Uterus (tissue), 2 donors: Measurements from ENCODE around the gene APOB.

ENCODE experiments used
- POLR2A ChIP-seq, 2 donors: fragments of 450-650 bp; IDR thresholded peaks; one replicate each; pipeline ENCODE4 v1.6.1; 2016; ENCODE audit warnings: antibody characterized with exemption in 2 of 2, mild to moderate bottlenecking in 1 of 2, moderate library complexity in 1 of 2
- TF ChIP-seq, protein P1 (sequence below), 4 experiments: fragments of 200-600 bp in 2 of 4; fragments of 450-650 bp in 2 of 4; sonication (generic) in 2 of 4; IDR thresholded peaks; one replicate each; pipeline ENCODE4 v1.5.1; 2016 to 2019; ENCODE audit warnings: antibody characterized with exemption in 4 of 4, mild to moderate bottlenecking in 2 of 4, moderate library complexity in 1 of 4

DNA sequence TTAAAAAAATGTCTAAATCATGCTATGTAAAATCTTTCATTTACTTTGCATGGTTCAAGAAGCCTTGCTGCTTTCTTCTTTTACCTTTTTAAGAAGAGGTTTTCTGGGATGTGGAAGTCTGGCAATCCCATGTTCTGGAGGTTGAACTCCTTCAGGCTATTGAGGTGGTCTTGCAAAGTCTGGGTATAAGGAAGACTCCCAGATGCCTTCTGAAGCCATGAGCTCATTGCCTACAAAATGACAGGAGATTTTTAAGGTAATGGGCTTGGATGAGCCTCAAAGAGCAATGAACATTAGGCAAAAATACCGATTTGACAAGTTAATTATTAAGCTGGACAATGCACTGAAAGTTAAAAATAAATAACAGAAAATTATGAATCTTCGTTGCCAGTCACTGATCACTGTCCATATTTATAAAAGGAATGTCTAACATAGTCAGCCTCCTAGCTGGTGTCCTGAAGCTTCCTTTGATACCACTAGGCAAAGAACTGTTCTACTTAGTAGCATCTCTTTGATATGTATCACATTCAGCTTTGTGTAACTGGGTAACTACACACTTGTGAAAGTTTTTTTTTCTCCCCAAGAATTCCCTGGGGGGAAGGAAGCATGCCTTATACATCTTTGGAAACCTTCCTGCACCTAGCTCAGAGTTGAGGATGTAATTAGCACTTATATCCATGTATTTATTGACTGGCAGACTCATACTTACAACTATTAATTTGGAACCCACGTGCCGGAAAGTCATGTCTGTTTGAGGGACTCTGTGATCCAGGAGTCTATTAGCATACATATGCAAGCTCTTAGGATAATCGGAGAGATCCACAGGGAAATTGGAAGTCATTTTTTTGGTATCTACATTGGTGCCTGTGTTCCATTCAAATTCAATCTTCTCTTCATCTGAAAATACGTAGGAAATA, 29.3 kb downstream of the APOB start:
- TF ChIP-seq, protein P1, sequence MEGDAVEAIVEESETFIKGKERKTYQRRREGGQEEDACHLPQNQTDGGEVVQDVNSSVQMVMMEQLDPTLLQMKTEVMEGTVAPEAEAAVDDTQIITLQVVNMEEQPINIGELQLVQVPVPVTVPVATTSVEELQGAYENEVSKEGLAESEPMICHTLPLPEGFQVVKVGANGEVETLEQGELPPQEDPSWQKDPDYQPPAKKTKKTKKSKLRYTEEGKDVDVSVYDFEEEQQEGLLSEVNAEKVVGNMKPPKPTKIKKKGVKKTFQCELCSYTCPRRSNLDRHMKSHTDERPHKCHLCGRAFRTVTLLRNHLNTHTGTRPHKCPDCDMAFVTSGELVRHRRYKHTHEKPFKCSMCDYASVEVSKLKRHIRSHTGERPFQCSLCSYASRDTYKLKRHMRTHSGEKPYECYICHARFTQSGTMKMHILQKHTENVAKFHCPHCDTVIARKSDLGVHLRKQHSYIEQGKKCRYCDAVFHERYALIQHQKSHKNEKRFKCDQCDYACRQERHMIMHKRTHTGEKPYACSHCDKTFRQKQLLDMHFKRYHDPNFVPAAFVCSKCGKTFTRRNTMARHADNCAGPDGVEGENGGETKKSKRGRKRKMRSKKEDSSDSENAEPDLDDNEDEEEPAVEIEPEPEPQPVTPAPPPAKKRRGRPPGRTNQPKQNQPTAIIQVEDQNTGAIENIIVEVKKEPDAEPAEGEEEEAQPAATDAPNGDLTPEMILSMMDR (IDR thresholded peaks at IDR 0.05): no peak
- no peak for TF ChIP-seq POLR2A (IDR thresholded peaks at IDR 0.05)
